ENCODE results near the gene WNT10A. TPM values are rescaled to one million over a fixed set of nuclear protein-coding genes. Genes with fewer than 3 reads are reported as not detected.

Gene WNT10A
- total RNA-seq, 1 experiment from 2014 or later: 1.5 TPM

DNA sequence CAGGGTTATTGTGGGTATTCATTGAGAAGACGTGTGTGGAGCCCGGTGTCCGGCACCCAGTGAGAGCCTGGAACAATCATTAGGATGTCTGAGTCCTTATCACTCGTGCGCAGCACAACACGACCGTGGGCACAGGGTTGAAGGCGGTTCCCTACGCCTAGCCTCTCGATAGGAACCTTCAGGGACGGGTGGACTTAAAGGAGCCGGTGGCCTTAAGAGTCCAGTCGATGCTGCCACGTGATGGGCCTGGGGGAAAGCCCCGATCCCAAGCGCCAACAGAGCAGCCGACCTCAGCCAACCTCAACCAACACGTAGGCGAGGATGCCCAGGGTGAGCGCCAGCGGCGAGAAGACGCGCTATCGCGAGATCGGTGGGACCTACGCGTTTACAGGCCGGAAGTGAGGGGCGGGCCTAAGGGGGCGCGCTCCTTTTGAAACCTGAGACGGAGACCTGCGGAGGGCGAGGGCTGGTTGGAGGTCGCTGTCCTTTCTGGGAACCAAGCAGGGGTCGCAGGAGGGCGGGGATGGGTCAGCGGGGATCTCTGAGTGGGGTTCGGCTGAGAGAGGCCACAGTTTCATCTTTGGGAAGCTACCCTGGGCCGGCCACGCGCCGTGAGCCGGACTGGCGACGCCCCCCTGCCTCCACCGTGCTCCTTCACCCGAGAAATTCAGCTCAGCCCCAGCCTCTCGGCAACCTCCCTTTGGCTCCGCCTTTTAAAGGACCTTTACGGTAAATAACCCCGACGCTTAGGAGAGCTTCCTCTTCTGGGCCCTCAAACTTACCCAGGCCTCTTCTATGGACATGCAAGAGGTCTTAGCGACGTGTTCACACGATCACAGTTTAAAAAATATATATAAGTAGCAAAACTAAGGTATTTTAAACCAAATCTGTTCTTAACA lies 28.3 kb downstream of the WNT10A start (continued):
- no peak for TF ChIP-seq CEBPB (IDR thresholded peaks at IDR 0.05; ENCODE audit: low read depth)
- TF ChIP-seq, protein P1, sequence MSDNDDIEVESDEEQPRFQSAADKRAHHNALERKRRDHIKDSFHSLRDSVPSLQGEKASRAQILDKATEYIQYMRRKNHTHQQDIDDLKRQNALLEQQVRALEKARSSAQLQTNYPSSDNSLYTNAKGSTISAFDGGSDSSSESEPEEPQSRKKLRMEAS (IDR thresholded peaks at IDR 0.05): peak; percentile 75
- no peak for TF ChIP-seq JUND (IDR thresholded peaks at IDR 0.05)
- TF ChIP-seq, protein P2, sequence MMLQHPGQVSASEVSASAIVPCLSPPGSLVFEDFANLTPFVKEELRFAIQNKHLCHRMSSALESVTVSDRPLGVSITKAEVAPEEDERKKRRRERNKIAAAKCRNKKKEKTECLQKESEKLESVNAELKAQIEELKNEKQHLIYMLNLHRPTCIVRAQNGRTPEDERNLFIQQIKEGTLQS (IDR thresholded peaks at IDR 0.05): no peak

DNA sequence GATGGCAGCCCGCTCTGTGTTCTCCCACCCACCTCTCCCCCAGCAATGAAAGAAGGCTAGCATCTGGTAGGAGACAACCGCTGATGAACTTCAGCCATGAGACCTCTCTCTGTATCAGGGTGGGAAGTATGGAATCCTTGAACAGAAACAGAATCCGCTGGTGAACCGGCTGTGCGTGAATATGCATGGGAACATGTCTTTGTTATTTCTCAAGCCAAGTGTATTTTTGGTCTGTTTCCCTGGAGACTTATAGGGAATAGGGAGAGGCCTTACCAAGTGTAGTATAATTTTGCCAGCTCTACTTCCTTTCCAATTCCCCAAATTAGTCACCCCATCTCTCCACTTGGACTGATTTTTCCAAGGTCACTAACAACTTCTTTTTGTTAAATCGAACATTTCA lies 30.1 kb downstream of the WNT10A start:
- no peaks in the 10 kb centered on the region for H3K79me2 ChIP-seq (ENCODE audit: insufficient read depth, low read length)
- H3K4me2 ChIP-seq (ENCODE audit: low read length): peak overlapping the region; percentile 83; the same call in 1 of the 2 replicates
- TF ChIP-seq CBX3 (IDR thresholded peaks at IDR 0.05; ENCODE audit: low read depth): no peak
- TF ChIP-seq, protein P3, sequence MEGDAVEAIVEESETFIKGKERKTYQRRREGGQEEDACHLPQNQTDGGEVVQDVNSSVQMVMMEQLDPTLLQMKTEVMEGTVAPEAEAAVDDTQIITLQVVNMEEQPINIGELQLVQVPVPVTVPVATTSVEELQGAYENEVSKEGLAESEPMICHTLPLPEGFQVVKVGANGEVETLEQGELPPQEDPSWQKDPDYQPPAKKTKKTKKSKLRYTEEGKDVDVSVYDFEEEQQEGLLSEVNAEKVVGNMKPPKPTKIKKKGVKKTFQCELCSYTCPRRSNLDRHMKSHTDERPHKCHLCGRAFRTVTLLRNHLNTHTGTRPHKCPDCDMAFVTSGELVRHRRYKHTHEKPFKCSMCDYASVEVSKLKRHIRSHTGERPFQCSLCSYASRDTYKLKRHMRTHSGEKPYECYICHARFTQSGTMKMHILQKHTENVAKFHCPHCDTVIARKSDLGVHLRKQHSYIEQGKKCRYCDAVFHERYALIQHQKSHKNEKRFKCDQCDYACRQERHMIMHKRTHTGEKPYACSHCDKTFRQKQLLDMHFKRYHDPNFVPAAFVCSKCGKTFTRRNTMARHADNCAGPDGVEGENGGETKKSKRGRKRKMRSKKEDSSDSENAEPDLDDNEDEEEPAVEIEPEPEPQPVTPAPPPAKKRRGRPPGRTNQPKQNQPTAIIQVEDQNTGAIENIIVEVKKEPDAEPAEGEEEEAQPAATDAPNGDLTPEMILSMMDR (IDR thresholded peaks at IDR 0.05 in 2 of 3, conservative IDR thresholded peaks at IDR 0.05 in 1 of 3; ENCODE audit: borderline replicate concordance in 1 of 3, insufficient read depth in 1 of 3, low read depth in 2 of 3, low read length in 2 of 3): no peak
- no peak for TF ChIP-seq POLR2AphosphoS5 (IDR thresholded peaks at IDR 0.05; ENCODE audit: low read depth, low read length)
- TF ChIP-seq POLR2A (IDR thresholded peaks at IDR 0.05; ENCODE audit: borderline replicate concordance, extremely low read depth, insufficient read depth, insufficient read length): no peak
- no peak for TF ChIP-seq CEBPB (IDR thresholded peaks at IDR 0.05; ENCODE audit: low read depth)
- TF ChIP-seq SP1 (IDR thresholded peaks at IDR 0.05; ENCODE audit: low read depth): no peak
- TF ChIP-seq, protein P4, sequence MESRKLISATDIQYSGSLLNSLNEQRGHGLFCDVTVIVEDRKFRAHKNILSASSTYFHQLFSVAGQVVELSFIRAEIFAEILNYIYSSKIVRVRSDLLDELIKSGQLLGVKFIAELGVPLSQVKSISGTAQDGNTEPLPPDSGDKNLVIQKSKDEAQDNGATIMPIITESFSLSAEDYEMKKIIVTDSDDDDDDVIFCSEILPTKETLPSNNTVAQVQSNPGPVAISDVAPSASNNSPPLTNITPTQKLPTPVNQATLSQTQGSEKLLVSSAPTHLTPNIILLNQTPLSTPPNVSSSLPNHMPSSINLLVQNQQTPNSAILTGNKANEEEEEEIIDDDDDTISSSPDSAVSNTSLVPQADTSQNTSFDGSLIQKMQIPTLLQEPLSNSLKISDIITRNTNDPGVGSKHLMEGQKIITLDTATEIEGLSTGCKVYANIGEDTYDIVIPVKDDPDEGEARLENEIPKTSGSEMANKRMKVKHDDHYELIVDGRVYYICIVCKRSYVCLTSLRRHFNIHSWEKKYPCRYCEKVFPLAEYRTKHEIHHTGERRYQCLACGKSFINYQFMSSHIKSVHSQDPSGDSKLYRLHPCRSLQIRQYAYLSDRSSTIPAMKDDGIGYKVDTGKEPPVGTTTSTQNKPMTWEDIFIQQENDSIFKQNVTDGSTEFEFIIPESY (IDR thresholded peaks at IDR 0.05; ENCODE audit: extremely low read depth, insufficient replicate concordance, low read length): no peak
- TF ChIP-seq EGR1 (IDR thresholded peaks at IDR 0.05; ENCODE audit: low read depth): no peak
- no peak for TF ChIP-seq ZNF274 (IDR thresholded peaks at IDR 0.05; ENCODE audit: low read depth, low read length)
- TF ChIP-seq FOSL1 (IDR thresholded peaks at IDR 0.05; ENCODE audit: low read depth): no peak
- TF ChIP-seq ELF1 (IDR thresholded peaks at IDR 0.05; ENCODE audit: borderline replicate concordance, low read depth): no peak
- no peak for TF ChIP-seq TCF7L2 (IDR thresholded peaks at IDR 0.05; ENCODE audit: borderline replicate concordance, extremely low read depth, insufficient read depth, insufficient read length)
- TF ChIP-seq RAD21 (IDR thresholded peaks at IDR 0.05; ENCODE audit: low read depth): no peak
- TF ChIP-seq SRF (IDR thresholded peaks at IDR 0.05; ENCODE audit: low read depth): no peak
- no peak for TF ChIP-seq ZFX (IDR thresholded peaks at IDR 0.05)
- no peak for TF ChIP-seq JUND (IDR thresholded peaks at IDR 0.05)
- RAD21 ChIA-PET (ENCODE audit: low non-redundant PET in 1 of 2, low total read pairs in 2 of 2, uncharacterized antibody in 2 of 2, unreplicated experiment in 2 of 2): no interaction called here
- no peaks in the 10 kb centered on the region for H3K9me2 ChIP-seq (ENCODE audit: insufficient read depth)
- no peak overlapping the region for H3K9ac ChIP-seq (ENCODE audit: low read length)
- no peak overlapping the region for H3K27ac ChIP-seq (ENCODE audit: low read depth, low read length)
- CTCF ChIA-PET: interaction anchor here (6.0 kb wide), 1 partner anchor 13 kb away, joined by 53 read pairs; no protein-coding TSS in a partner anchor
- H2AFZ ChIP-seq (ENCODE audit: low read depth, low read length, poor library complexity, severe bottlenecking): no peak overlapping the region
- no peaks in the 10 kb centered on the region for H4K20me1 ChIP-seq (ENCODE audit: insufficient read depth)
- H3K27me3 ChIP-seq (ENCODE audit: insufficient read depth, low read length): no peaks in the 10 kb centered on the region
- intact Hi-C loops (cut with micrococcal nuclease): no loop called here
- no peak overlapping the region for H3K4me3 ChIP-seq (replicated peaks in 1 of 2; ENCODE audit: low read depth in 1 of 2, low read length in 2 of 2)
- H3K4me1 ChIP-seq (ENCODE audit: control insufficient read depth in 1 of 2, insufficient read depth in 2 of 2, low read length in 2 of 2): peaks cover 7 to 17% of the 10 kb centered on the region in 2 experiments
- H3K9me3 ChIP-seq (ENCODE audit: control insufficient read depth in 1 of 2, insufficient read depth in 1 of 2, low read depth in 1 of 2, low read length in 2 of 2): no peaks in the 10 kb centered on the region
- H3K36me3 ChIP-seq (ENCODE audit: control insufficient read depth in 1 of 2, insufficient read depth in 2 of 2, low read length in 2 of 2): no peaks in the 10 kb centered on the region
- ATAC-seq (no peak), DNase-seq (ENCODE audit: low read depth, low spot score) (no peak)
- POLR2A ChIA-PET: no interaction called here
- BruUV-seq (replicated peaks): no TSS peak
